B cell (primary cell): ENCODE results near the gene KIF26B. TPM values are rescaled to one million over a fixed set of nuclear protein-coding genes. Genes with fewer than 3 reads are reported as not detected.

ENCODE experiments used
- ATAC-seq: fragments of 200-7000 bp; cut with Tn5 transposase; one replicate; pipeline ENCODE4 v1.10.0; 2021; ENCODE audit warnings: low read depth, mild to moderate bottlenecking, moderate number of reproducible peaks, moderate library complexity
- CTCF ChIA-PET: fragments of 350-600 bp; sonication (Branson Sonifier 250); formaldehyde crosslinking; loops from one replicate; lab custom pipeline; 2021; ENCODE audit warnings: antibody characterized with exemption, inconsistent platforms; lab: Charles Lee
- POLR2A ChIA-PET: fragments of 350-600 bp; sonication (Branson Sonifier 250); formaldehyde crosslinking; loops from one replicate; lab custom pipeline; 2021; ENCODE audit warnings: antibody characterized with exemption; lab: Charles Lee
- DNase-seq: peaks from one replicate; pipeline ENCODE4 v3.0.0; 2013
- H2AFZ ChIP-seq: 2 replicates; pipeline ENCODE4 v1.6.1; 2012; ENCODE audit warnings: mild to moderate bottlenecking, low read depth, low read length; ENCODE audit not compliant: insufficient read depth, poor library complexity, severe bottlenecking
- H3K27ac ChIP-seq, 2 donors: 1 replicate in 1 of 2; 2 replicates in 1 of 2; pipeline ENCODE4 v1.5.1; 2012 to 2013; ENCODE audit warnings: low read length in 2 of 2, mild to moderate bottlenecking in 2 of 2, moderate library complexity in 1 of 2
- H3K27me3 ChIP-seq, 4 experiments: fragments of 200-600 bp in 1 of 4; sonication (generic) in 1 of 4; replicated peaks in 1 of 4; 1 replicate in 2 of 4; 2 replicates in 2 of 4; pipeline versions ENCODE4 v1.6.1 to v1.7.0; 2013 to 2016; ENCODE audit warnings: low read length in 3 of 4, mild to moderate bottlenecking in 2 of 4, mixed read lengths in 1 of 4, moderate library complexity in 1 of 4; ENCODE audit not compliant: insufficient read depth in 4 of 4, control insufficient read depth in 3 of 4; ENCODE audit errors: control extremely low read depth in 1 of 4
- H3K36me3 ChIP-seq, 2 experiments: replicated peaks in 1 of 2; 1 replicate in 1 of 2; 2 replicates in 1 of 2; pipeline versions ENCODE4 v1.6.1 to v1.7.1; 2013; ENCODE audit warnings: low read length in 1 of 2; ENCODE audit not compliant: insufficient read depth in 2 of 2, control insufficient read depth in 1 of 2; ENCODE audit errors: control extremely low read depth in 1 of 2, extremely low read depth in 1 of 2
- H3K4me1 ChIP-seq, 2 donors: fragments of 200-600 bp in 1 of 2; sonication (generic) in 1 of 2; 1 replicate in 1 of 2; 2 replicates in 1 of 2; pipeline versions ENCODE4 v1.5.1 to v1.6.1; 2013 to 2017; ENCODE audit warnings: low read length in 2 of 2; ENCODE audit not compliant: control insufficient read depth in 2 of 2, insufficient read depth in 2 of 2
- H3K4me2 ChIP-seq: replicated peaks from 2 replicates; pipeline ENCODE3; 2012; ENCODE audit warnings: mild to moderate bottlenecking, low read depth, low read length; ENCODE audit not compliant: poor library complexity, severe bottlenecking
- H3K4me3 ChIP-seq, 5 experiments: fragments of 200-600 bp in 1 of 5; sonication (generic) in 1 of 5; 1 replicate in 3 of 5; 2 replicates in 2 of 5; pipeline versions ENCODE4 v1.5.1 to v1.7.0; 2011 to 2016; ENCODE audit warnings: low read length in 4 of 5, mild to moderate bottlenecking in 4 of 5, low read depth in 2 of 5, control low read depth in 1 of 5, moderate library complexity in 1 of 5; ENCODE audit not compliant: insufficient read depth in 1 of 5; ENCODE audit errors: control extremely low read depth in 1 of 5, extremely low read depth in 1 of 5
- H3K79me2 ChIP-seq: fragments of 200-600 bp; sonication (generic); one replicate; pipeline ENCODE4 v1.6.0; 2016; ENCODE audit warnings: low read length; ENCODE audit not compliant: control insufficient read depth, insufficient read depth
- H3K9ac ChIP-seq: fragments of 200-600 bp; sonication (generic); 2 replicates; pipeline ENCODE4 v1.6.1; 2017; ENCODE audit warnings: mild to moderate bottlenecking, low read length, moderate library complexity
- H3K9me3 ChIP-seq, 3 donors: one replicate each; pipeline versions ENCODE4 v1.6.1 to v1.7.1; 2013; ENCODE audit warnings: low read length in 2 of 3; ENCODE audit not compliant: control insufficient read depth in 2 of 3, insufficient read depth in 1 of 3; ENCODE audit errors: control extremely low read depth in 1 of 3
- H4K20me1 ChIP-seq: 2 replicates; pipeline ENCODE4 v1.6.0; 2012; ENCODE audit warnings: mild to moderate bottlenecking, low read length; ENCODE audit not compliant: insufficient read depth, control insufficient read depth, poor library complexity, severe bottlenecking
- H3K27ac Mint-ChIP-seq: one replicate; pipeline ENCODE4 v1.8.0; 2021; ENCODE audit warnings: mixed read lengths
- H3K27me3 Mint-ChIP-seq: one replicate; pipeline ENCODE4 v1.8.0; 2021; ENCODE audit warnings: mixed read lengths
- H3K4me1 Mint-ChIP-seq: one replicate; pipeline ENCODE4 v1.8.0; 2021; ENCODE audit warnings: mixed read lengths
- H3K4me3 Mint-ChIP-seq: one replicate; pipeline ENCODE4 v1.8.0; 2021; ENCODE audit warnings: mixed read lengths
- H3K9me3 Mint-ChIP-seq: one replicate; pipeline ENCODE4 v1.8.0; 2022; ENCODE audit warnings: mixed read lengths; ENCODE audit not compliant: insufficient read depth
- CTCF ChIP-seq: fragments of 200-600 bp; IDR thresholded peaks from one replicate; pipeline ENCODE4 v1.8.0; 2022; ENCODE audit warnings: antibody characterized with exemption, mild to moderate bottlenecking
- EZH2 ChIP-seq: IDR thresholded peaks from 2 replicates; pipeline ENCODE4 v1.6.1; 2012; ENCODE audit warnings: borderline replicate concordance, low read depth, mild to moderate bottlenecking, moderate library complexity, low read length; ENCODE audit not compliant: insufficient read depth, poor library complexity, severe bottlenecking
- WGBS: methylation state at CpG from one replicate; pipeline ENCODE4 v1.1.5; 2013; ENCODE audit warnings: missing lambda C conversion rate; ENCODE audit not compliant: insufficient coverage; 5-methylcytosine and 5-hydroxymethylcytosine counted together
- intact Hi-C: fragments of 100-400 bp; cut with micrococcal nuclease; formaldehyde crosslinking; loops from one replicate; pipeline ENCODE4 v1.10.0; 2022
- polyA plus RNA-seq: library from polyadenylated mRNA; depleted of rRNA; stranded (reverse); fragments of >200 nt; gene quantifications from 2 replicates; pipeline ENCODE4 v1.2.3, GENCODE V29; 2012
- total RNA-seq, 2 donors: library from RNA; stranded (reverse); fragments of 120-200 nt in 1 of 2; gene quantifications; 1 replicate in 1 of 2; 2 replicates in 1 of 2; pipeline versions ENCODE4 v1.2.3 to v1.2.4, GENCODE V29; 2013 to 2022

Gene KIF26B
- total and polyA plus RNA-seq, 2 donors (not counting 1 experiment from before 2014, with no cell fraction given) = 0.62 TPM; not detected in 1

GRCh38 chr1:245205396-245205795 is 50.6 kb downstream of the KIF26B start:
- peaks cover 0 to 29% (median 17%) of the 10 kb centered on the region in 3 donors for H3K9me3 ChIP-seq
- no peak overlapping the region for H3K9ac ChIP-seq
- no peaks in the 10 kb centered on the region for H3K27me3 ChIP-seq
- no peaks in the 10 kb centered on the region for H3K36me3 ChIP-seq
- H3K4me3 ChIP-seq = no peak overlapping the region
- POLR2A ChIA-PET = no interaction called here
- H3K27me3 Mint-ChIP-seq = peaks cover 9% of the 10 kb centered on the region
- no peak overlapping the region for H2AFZ ChIP-seq
- no peaks in the 10 kb centered on the region for H3K4me1 Mint-ChIP-seq
- H3K9me3 Mint-ChIP-seq = peaks cover 8% of the 10 kb centered on the region
- DNase-seq = no peak
- CTCF ChIA-PET = no interaction called here
- no peak overlapping the region for H3K27ac ChIP-seq
- TF ChIP-seq EZH2 (no peak), CTCF (no peak)
- H3K4me2 ChIP-seq = no peak overlapping the region
- WGBS = no CpG with 5 or more reads among the region's 3 CpGs
- H4K20me1 ChIP-seq = no peaks in the 10 kb centered on the region
- H3K79me2 ChIP-seq = no peaks in the 10 kb centered on the region
- no peaks in the 10 kb centered on the region for H3K4me1 ChIP-seq
- intact Hi-C loops = no loop called here
- ATAC-seq = no peak
- no peak overlapping the region for H3K4me3 Mint-ChIP-seq
- H3K27ac Mint-ChIP-seq = no peak overlapping the region

GRCh38 chr1:245205864-245206263 is 51.1 kb downstream of the KIF26B start:
- intact Hi-C loops = no loop called here

More at GRCh38 chr1:245205864-245206263, 51.1 kb downstream of the KIF26B start:
- TF ChIP-seq CTCF (no peak), EZH2 (no peak)
- Mint-ChIP-seq H3K4me1 (no peaks in the 10 kb centered on the region), H3K4me3 (no peak overlapping the region), H3K27ac (no peak overlapping the region), H3K27me3 (peaks cover 9% of the 10 kb centered on the region), H3K9me3 (peaks cover 8% of the 10 kb centered on the region)
- Histone ChIP-seq H3K9ac (no peak overlapping the region), H3K27me3 (no peaks in the 10 kb centered on the region), H2AFZ (no peak overlapping the region), H3K9me3 (peaks cover 0 to 29% (median 17%) of the 10 kb centered on the region in 3 donors), H3K27ac (no peak overlapping the region), H4K20me1 (no peaks in the 10 kb centered on the region), H3K4me3 (no peak overlapping the region), H3K36me3 (no peaks in the 10 kb centered on the region), H3K4me1 (no peaks in the 10 kb centered on the region), H3K79me2 (no peaks in the 10 kb centered on the region), H3K4me2 (no peak overlapping the region)
- ATAC-seq (no peak), DNase-seq (no peak)
- ChIA-PET CTCF (no interaction called here), POLR2A (no interaction called here)
- 100% methylated on average over 1 of the region's 1 CpG for WGBS
